Right lobe of liver (tissue), 6 donors: ENCODE data around the gene ZNF3. TPM values are rescaled to one million over a fixed set of nuclear protein-coding genes. Genes with fewer than 3 reads are reported as not detected.
A peak's percentile ranks its signal among the peaks of the same experiment; 100 is the strongest.

Experiments
- ATAC-seq, 4 donors: fragments of 200-7000 bp; cut with Tn5 transposase; one replicate each; pipeline ENCODE4 v1.9.1; 2020; ENCODE audit warnings: mild to moderate bottlenecking in 4 of 4, moderate library complexity in 4 of 4
- DNase-seq, 3 donors: peaks; one replicate each; pipeline ENCODE4 v3.0.0-alpha.2; 2020
- H3K27ac ChIP-seq, 3 donors: fragments of 200-600 bp; one replicate each; pipeline ENCODE4 v1.8.0; 2022
- H3K27me3 ChIP-seq, 2 donors: fragments of 200-600 bp; one replicate each; pipeline ENCODE4 v1.8.0; 2022
- H3K36me3 ChIP-seq, 4 donors: fragments of 200-600 bp; sonication (generic) in 1 of 4; one replicate each; pipeline versions ENCODE4 v1.5.1 to v1.8.0; 2017 to 2022; ENCODE audit warnings: control low read depth in 1 of 4
- H3K4me1 ChIP-seq, 4 donors: fragments of 200-600 bp; sonication (generic) in 1 of 4; one replicate each; pipeline versions ENCODE4 v1.5.1 to v1.8.0; 2017 to 2022; ENCODE audit warnings: control low read depth in 1 of 4
- H3K4me3 ChIP-seq, 3 donors: fragments of 200-600 bp; one replicate each; pipeline ENCODE4 v1.8.0; 2022
- H3K9me3 ChIP-seq, 4 donors: fragments of 200-600 bp; sonication (generic) in 1 of 4; one replicate each; pipeline versions ENCODE4 v1.5.1 to v1.8.0; 2017 to 2022; ENCODE audit warnings: control low read depth in 1 of 4
- CTCF ChIP-seq, 4 donors: fragments of 200-600 bp in 3 of 4; fragments of 450-650 bp in 1 of 4; IDR thresholded peaks; one replicate each; pipeline versions ENCODE4 v1.5.1 to v1.8.0; 2016 to 2022; ENCODE audit warnings: antibody characterized with exemption in 4 of 4, mild to moderate bottlenecking in 2 of 4
- POLR2A ChIP-seq: fragments of 450-650 bp; IDR thresholded peaks from one replicate; pipeline ENCODE4 v1.6.1; 2017; ENCODE audit warnings: antibody characterized with exemption, mild to moderate bottlenecking
- WGBS: methylation state at CpG from one replicate; pipeline ENCODE4 v1.1.6; 2018; ENCODE audit warnings: low coverage, low lambda C conversion rate; ENCODE audit not compliant: insufficient coverage; ENCODE audit errors: missing lambda C conversion rate; 5-methylcytosine and 5-hydroxymethylcytosine counted together
- intact Hi-C, 2 donors: fragments of 100-400 bp; cut with DNase I; formaldehyde crosslinking; loops; one replicate each; pipeline versions ENCODE4 v1.11.2 to v1.14.1; 2022
- total RNA-seq, 6 experiments: library from RNA; depleted of rRNA in 2 of 6; stranded (reverse); fragments of >200 nt in 2 of 6; fragmentation: NEBNext Ultra II Directional in 3 of 6; extraction: Animal tissue kit (Norgen Biotek cat#: 25700) in 3 of 6; gene quantifications; one replicate each; pipeline versions ENCODE4 v1.1.0 to v1.2.4, GENCODE V29; 2016 to 2023
- donor health status: DM: no; HTN: yes; CAD: no.
- donor health status: DM: no; HTN: no; CAD: no.
- donor health status: DM: no; HTN: no; CAD: no.
- donor health status: DM: no; HTN: yes; CAD: no.
- donor health status: DM: no; HTN: yes; CAD: no.

Gene ZNF3
- total RNA-seq, 6 experiments from 2014 or later, result 9.7 to 18.8 (median 14.0) TPM

DNA sequence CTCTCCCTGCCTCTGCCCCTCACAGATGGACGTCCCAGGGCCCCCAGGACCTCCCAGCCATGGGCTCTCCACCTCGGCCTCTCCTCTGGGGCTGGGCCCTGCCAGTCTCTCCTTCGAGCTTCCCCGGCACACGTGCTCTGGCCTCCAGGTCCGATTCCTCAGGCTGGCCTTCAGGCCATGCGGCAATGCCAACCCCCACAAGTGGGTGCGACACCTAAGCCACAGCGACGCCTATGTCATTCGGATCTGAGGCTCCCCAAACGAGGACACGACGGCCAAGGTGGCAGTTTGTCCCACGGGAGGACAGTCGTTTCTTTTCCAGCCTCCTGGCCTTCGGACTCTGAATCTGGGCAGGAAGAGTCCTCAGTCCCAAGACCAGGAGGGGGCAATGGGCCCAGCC, 25.1 kb upstream of the ZNF3 start:
- Histone ChIP-seq H3K9me3 (no peaks in the 10 kb centered on the region), H3K27ac (no peak overlapping the region), H3K36me3 (peaks cover 0 to 21% (median 2%) of the 10 kb centered on the region in 4 donors), H3K4me3 (no peak overlapping the region), H3K27me3 (no peaks in the 10 kb centered on the region), H3K4me1 (no peaks in the 10 kb centered on the region)
- DNase-seq (no peak), ATAC-seq (no peak)
- intact Hi-C loops, result no loop called here
- TF ChIP-seq CTCF (IDR thresholded peaks at IDR 0.05), result no peak
- WGBS, result 67% methylated on average over 8 of the region's 17 CpGs

- H3K27ac ChIP-seq, result no peak overlapping the region
- no peaks in the 10 kb centered on the region for H3K4me1 ChIP-seq
- H3K36me3 ChIP-seq, result peaks cover 0 to 13% (median 0%) of the 10 kb centered on the region in 4 donors
- TF ChIP-seq POLR2A (no peak), CTCF (IDR thresholded peaks at IDR 0.05) (no peak)
- intact Hi-C loops, result no loop called here
- H3K27me3 ChIP-seq, result no peaks in the 10 kb centered on the region
- no peaks in the 10 kb centered on the region for H3K9me3 ChIP-seq
- no peak overlapping the region for H3K4me3 ChIP-seq
- ATAC-seq (no peak), DNase-seq (no peak)
- no CpG with 5 or more reads among the region's 4 CpGs for WGBS
These were observed 24.0 kb upstream of the ZNF3 start for GRCh38 chr7:100105534-100105933.

DNA sequence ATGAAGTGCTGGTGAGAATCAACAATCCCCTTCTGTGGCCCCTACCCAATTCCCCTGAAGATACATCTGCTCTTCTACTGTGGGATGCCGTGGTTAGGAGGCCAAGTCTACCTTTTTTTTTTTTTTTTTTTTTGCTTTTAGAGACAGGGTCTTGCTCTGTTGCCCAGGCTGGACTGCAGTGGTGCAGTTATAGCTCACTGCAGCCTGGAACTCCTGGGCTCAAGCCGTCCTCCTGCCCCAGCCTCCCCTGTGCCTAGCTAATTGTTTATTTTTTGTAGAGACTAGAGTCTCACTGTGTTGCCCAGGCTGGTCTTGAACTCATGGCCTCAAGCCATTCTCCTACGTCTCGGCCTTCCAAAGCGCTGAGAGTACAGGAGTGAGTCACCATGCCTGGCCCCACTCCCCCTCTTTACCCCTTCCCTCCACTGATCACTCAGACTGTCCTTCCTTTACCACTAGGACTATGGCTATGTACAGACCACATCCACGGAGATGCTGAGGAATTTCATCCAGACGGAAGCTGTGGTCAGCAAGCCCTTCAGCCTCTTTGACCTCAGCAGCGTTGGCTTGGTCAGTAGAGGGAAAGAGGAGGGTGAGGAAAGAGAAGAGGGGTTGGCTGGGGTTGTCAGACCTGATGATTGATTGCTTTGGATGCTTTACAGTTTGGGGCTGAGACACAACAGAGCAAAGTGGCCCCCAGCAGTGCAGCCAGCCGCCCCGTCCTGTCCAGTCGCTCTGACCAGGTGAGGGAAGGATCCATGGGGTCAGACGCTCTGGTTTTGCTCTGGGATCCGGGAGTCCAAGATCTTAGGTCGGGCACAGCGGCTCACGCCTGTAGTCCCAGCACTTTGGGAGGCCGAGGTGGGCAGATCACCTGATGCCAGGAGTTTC, 21.7 kb upstream of the ZNF3 start:
- TF ChIP-seq POLR2A (no peak), CTCF (IDR thresholded peaks at IDR 0.05) (no peak)
- H3K27me3 ChIP-seq, result no peaks in the 10 kb centered on the region
- peaks cover 0 to 6% (median 0%) of the 10 kb centered on the region in 4 donors for H3K4me1 ChIP-seq
- peaks cover 0 to 19% (median 8%) of the 10 kb centered on the region in 4 donors for H3K36me3 ChIP-seq
- intact Hi-C loops, result no loop called here
- no peak overlapping the region for H3K4me3 ChIP-seq
- no peaks in the 10 kb centered on the region for H3K9me3 ChIP-seq
- ATAC-seq (no peak), DNase-seq (no peak)
- 71% methylated on average over 6 of the region's 17 CpGs for WGBS
- no peak overlapping the region for H3K27ac ChIP-seq

GRCh38 chr7:100101016-100101862, 19.7 kb upstream of the ZNF3 start, which contains the start of the genes AP4M1 and MCM7:
AP4M1 (plus strand) TSS chr7:100101643; CDS start chr7:100101715, 72 bp downstream.
MCM7 (minus strand) TSS chr7:100101397; CDS start chr7:100101294, 103 bp downstream.
- H3K4me1 ChIP-seq, result peaks cover 0 to 6% (median 0%) of the 10 kb centered on the region in 4 donors
- no peak for TF ChIP-seq CTCF (IDR thresholded peaks at IDR 0.05)
- TF ChIP-seq POLR2A, result peak; percentile 13
- no peaks in the 10 kb centered on the region for H3K27me3 ChIP-seq
- peak within 1 kb of the TSS; percentile 80 to 90 (median 83) for H3K27ac ChIP-seq
- 0% methylated on average over 33 of the region's 80 CpGs for WGBS
- peak within 1 kb of the TSS; percentile 80 to 93 (median 84) for H3K4me3 ChIP-seq
- DNase-seq (peak; percentile 99 to 100 (median 99)), ATAC-seq (peak; percentile 88 to 93 (median 92))
- H3K36me3 ChIP-seq, result peaks cover 8 to 34% (median 23%) of the 10 kb centered on the region in 4 donors
- no peaks in the 10 kb centered on the region for H3K9me3 ChIP-seq
- intact Hi-C loops, result no loop called here
